LNCaP clone FGC (cell line): ENCODE measurements around the gene ADGRG7.

Source experiments
- DNase-seq: peaks from one replicate; pipeline ENCODE4 v3.0.0-alpha.2; 2011; ENCODE audit warnings: low read depth
- H3K4me3 ChIP-seq: 2 replicates; pipeline ENCODE4 v1.5.1; 2011; ENCODE audit warnings: mild to moderate bottlenecking, low read depth, low read length, control low read depth
- CTCF ChIP-seq: IDR thresholded peaks from 2 replicates; pipeline ENCODE4 v1.5.1; 2012; ENCODE audit warnings: mild to moderate bottlenecking; ENCODE audit not compliant: control insufficient read depth, insufficient read depth; ENCODE audit errors: extremely low read depth

Gene ADGRG7

DNA sequence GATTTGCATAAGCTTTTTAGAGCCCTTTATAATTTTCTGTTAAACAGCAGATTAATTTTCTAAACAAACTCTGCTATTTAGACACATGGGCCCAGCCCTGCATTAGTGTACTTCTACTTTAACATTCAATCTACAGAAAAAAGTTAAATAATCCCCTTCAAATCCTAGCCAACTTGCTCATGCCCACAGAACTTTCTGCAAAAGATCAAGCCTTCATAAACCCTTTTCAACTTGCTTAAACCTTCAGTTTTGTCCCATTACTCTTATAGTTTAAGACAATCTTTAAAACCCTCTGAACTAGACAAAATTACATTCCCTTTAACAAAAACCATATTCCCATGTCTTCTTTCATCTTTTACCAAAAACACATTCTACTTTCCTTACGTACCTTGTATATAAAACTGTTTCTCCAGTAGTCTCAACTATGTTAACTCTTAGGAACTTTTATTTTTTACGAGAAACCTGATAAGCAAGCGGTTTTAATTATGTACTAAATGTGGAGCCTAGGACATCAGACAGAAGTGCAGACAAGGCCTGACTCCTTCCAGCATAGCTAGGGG is 25.2 kb upstream of the ADGRG7 start:
- no peak for TF ChIP-seq CTCF
- H3K4me3 ChIP-seq: no peak overlapping the region
- no peak for DNase-seq

DNA sequence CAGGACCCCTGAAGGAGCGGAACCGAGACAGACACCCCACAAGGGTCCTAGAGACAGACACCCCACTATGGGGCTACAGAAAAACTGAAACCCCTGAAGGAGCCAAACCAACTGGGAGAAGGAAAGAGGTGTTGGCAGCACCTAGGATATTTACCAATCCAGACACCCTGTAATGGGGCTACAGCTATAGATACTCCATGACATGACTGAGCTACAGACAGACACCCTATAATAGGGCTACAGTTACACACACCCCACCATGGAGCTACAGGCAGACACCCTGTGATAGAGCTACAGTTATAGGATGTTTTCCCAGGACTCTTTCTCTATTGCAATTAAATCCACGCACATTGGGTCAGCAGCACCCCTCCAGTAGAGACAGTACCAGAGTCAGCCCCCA is 22.6 kb upstream of the ADGRG7 start:
- no peak for DNase-seq
- TF ChIP-seq CTCF: no peak
- no peak overlapping the region for H3K4me3 ChIP-seq

- H3K4me3 ChIP-seq: no peak overlapping the region
- no peak for TF ChIP-seq CTCF
- DNase-seq: no peak
These were observed 21.1 kb upstream of the ADGRG7 start for GRCh38 chr3:100588251-100588650.

DNA sequence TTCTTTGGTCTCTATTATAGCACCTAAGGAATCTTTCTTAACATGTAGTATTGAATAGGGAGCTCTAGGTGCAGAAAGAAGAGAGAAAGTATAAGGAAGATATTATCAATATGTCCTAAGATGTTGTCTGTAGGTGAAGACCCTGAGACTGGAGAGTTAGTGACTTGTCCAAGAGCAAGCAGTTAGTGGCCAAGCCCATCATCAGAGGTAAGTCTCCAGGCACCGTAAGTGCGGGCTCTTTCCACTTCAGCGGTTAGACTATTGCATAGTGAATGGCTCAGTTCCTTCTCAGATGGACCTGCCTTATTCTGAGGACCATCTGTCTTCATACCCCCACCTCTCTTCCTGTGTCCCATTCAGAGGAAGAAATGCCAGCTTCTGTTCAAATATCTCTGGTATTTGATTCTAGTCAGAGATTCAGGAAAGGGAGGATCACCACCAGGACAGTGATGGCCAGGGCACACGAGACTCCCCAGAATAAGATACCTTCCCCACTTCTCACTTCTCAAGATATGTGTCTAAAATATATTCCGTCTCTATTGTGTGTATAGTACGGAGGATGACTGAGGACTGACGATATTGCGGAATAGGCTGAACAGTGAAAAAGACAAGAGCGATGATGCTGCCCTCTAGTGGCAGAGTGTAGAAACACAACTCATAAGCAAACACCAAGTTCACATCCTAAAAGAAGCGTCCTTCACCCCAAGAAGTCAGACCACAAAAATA is 19.1 kb upstream of the ADGRG7 start:
- TF ChIP-seq CTCF: peak; percentile 83
- H3K4me3 ChIP-seq: no peak overlapping the region
- DNase-seq: peak; percentile 50

- no peak for TF ChIP-seq CTCF
- no peak for DNase-seq
- H3K4me3 ChIP-seq: no peak overlapping the region
These were observed 18.6 kb upstream of the ADGRG7 start for GRCh38 chr3:100590840-100591147.

- no peak overlapping the region for H3K4me3 ChIP-seq
- TF ChIP-seq CTCF: 0 out of 2 replicates have a peak, but pooled peaks have one; percentile 35
- DNase-seq: peak; percentile 91
These were observed 18.0 kb upstream of the ADGRG7 start for GRCh38 chr3:100591411-100591810.

DNA sequence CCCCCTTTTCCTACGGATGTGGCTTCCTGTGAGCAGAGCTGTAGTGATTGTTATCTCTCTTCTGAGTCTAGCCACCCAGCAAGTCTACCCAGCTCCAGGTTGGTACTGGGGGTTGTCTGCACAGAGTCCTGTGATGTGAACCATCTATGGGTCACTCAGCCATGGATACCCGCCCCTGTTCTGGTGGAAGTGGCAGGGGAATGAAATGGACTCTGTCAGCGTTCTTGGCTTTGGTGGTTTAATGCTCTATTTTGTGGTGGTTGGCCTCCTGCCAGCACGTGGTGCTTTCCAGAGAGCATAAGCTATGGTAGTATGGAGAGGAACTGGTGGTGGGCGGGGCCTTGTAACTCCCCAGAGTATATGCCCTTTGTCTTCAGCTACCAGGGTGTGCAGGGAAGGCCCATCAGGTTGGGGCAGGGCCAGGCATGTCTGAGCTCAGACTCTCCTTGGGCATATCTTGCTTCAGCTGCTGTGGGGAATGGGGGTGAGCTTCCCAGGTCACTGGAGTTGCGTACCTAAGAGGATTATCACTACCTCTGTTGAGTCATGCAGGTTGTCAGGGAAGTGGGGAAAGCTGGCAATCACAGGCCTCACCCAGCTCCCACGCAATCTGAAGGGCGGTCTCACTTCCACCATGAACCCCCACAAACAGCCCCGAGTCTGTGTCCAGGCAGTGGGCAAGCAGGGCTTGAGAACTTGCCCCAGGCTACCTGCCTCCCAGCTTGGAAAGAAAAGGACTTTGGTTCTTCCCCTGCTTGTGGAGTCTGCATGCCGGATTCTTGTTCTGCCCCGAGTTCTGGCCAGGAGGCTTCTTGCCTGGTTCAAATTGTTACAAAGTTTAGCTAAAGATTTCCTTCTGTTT is 9.0 kb upstream of the ADGRG7 start:
- TF ChIP-seq CTCF: no peak
- H3K4me3 ChIP-seq: no peak overlapping the region
- no peak for DNase-seq
